Lower leg skin (tissue), 4 donors: Measurements from ENCODE around the gene FAM118B. TPM values are rescaled to one million over a fixed set of nuclear protein-coding genes. Genes with fewer than 3 reads are reported as not detected.
A peak's percentile ranks its signal among the peaks of the same experiment; 100 is the strongest.

Experiments used
- DNase-seq, 2 donors: peaks; one replicate each; pipeline ENCODE4 v3.0.0-alpha.2; 2019; ENCODE audit warnings: low spot score in 2 of 2
- H3K4me3 ChIP-seq: fragments of 200-600 bp; sonication (generic); 2 replicates; pipeline ENCODE4 v1.5.1; 2017; ENCODE audit warnings: mild to moderate bottlenecking, low read depth; ENCODE audit not compliant: poor library complexity, severe bottlenecking
- CTCF ChIP-seq, 3 donors: fragments of 450-650 bp; IDR thresholded peaks; one replicate each; pipeline ENCODE4 v1.5.1; 2016; ENCODE audit warnings: antibody characterized with exemption in 3 of 3, mild to moderate bottlenecking in 3 of 3, moderate library complexity in 2 of 3
- POLR2A ChIP-seq, 2 donors: fragments of 450-650 bp; IDR thresholded peaks; one replicate each; pipeline ENCODE4 v1.6.1; 2016 to 2017; ENCODE audit warnings: antibody characterized with exemption in 2 of 2, mild to moderate bottlenecking in 1 of 2, moderate library complexity in 1 of 2
- WGBS, 2 donors: methylation state at CpG; one replicate each; pipeline ENCODE4 v1.1.5; 2018; 5-methylcytosine and 5-hydroxymethylcytosine counted together
- intact Hi-C: fragments of 100-400 bp; cut with DNase I; formaldehyde crosslinking; loops from one replicate; pipeline ENCODE4 v1.15.0; 2023; ENCODE audit warnings: low total_unique reads
- total RNA-seq, 4 donors: library from RNA; depleted of rRNA; stranded (reverse); fragments of >200 nt; gene quantifications; one replicate each; pipeline ENCODE4 v1.1.0, GENCODE V29; 2016

FAM118B gene
- total RNA-seq, 4 donors from 2014 or later, result 7.3 to 18.9 (median 9.0) TPM

GRCh38 chr11:126194121-126194543, 17.4 kb upstream of the FAM118B start:
- no peak for DNase-seq
- 32 to 37% methylated on average over 9 of the region's 9 CpGs for WGBS, 2 donors
- TF ChIP-seq CTCF (IDR thresholded peaks at IDR 0.05), result peak in 1 of 3 donors; percentile 58
- TF ChIP-seq POLR2A (IDR thresholded peaks at IDR 0.05), result no peak
- intact Hi-C loops, result loop anchor here (5.0 kb wide), 1 partner anchor 272 kb away; no protein-coding TSS in a partner anchor
- H3K4me3 ChIP-seq, result no peak overlapping the region

- 98 to 99% methylated on average over 3 of the region's 3 CpGs for WGBS, 2 donors
- H3K4me3 ChIP-seq, result no peak overlapping the region
- no peak for TF ChIP-seq CTCF (IDR thresholded peaks at IDR 0.05)
- TF ChIP-seq POLR2A (IDR thresholded peaks at IDR 0.05), result no peak
- no peak for DNase-seq
- intact Hi-C loops, result no loop called here
Observed at GRCh38 chr11:126195119-126195518, 16.5 kb upstream of the FAM118B start.

- intact Hi-C loops, result no loop called here
- 70 to 72% methylated on average over 7 of the region's 7 CpGs for WGBS, 2 donors
- H3K4me3 ChIP-seq, result no peak overlapping the region
- TF ChIP-seq CTCF (IDR thresholded peaks at IDR 0.05) (no peak), POLR2A (IDR thresholded peaks at IDR 0.05) (no peak)
- no peak for DNase-seq
Observed at GRCh38 chr11:126197277-126197939, 14.2 kb upstream of the FAM118B start.

GRCh38 chr11:126198648-126199047, 12.9 kb upstream of the FAM118B start:
- intact Hi-C loops, result no loop called here

GRCh38 chr11:126202646-126203359, 8.8 kb upstream of the FAM118B start:
- no peak for DNase-seq
- TF ChIP-seq POLR2A (IDR thresholded peaks at IDR 0.05) (no peak), CTCF (IDR thresholded peaks at IDR 0.05) (no peak)

More at GRCh38 chr11:126198648-126199047, 12.9 kb upstream of the FAM118B start:
- TF ChIP-seq POLR2A (IDR thresholded peaks at IDR 0.05) (no peak), CTCF (IDR thresholded peaks at IDR 0.05) (no peak)
- no peak for DNase-seq
- WGBS, 2 donors, result 91 to 96% methylated on average over 5 of the region's 5 CpGs
- no peak overlapping the region for H3K4me3 ChIP-seq

More at GRCh38 chr11:126202646-126203359, 8.8 kb upstream of the FAM118B start:
- WGBS, 2 donors, result 77 to 89% methylated on average over 8 of the region's 8 CpGs
- no peak overlapping the region for H3K4me3 ChIP-seq
- intact Hi-C loops, result no loop called here
